Ascending aorta (tissue), 2 donors: Measurements from ENCODE around the gene CD37. TPM values are rescaled to one million over a fixed set of nuclear protein-coding genes. Genes with fewer than 3 reads are reported as not detected.
"Not testable (repeated sequence)": the region's sequence is repeated elsewhere in the genome, so short reads cannot be mapped to it uniquely, and the experiment has no call there.

Source experiments
- DNase-seq, 2 donors: peaks; one replicate each; pipeline ENCODE4 v3.0.0-alpha.2; 2019; ENCODE audit warnings: low spot score in 2 of 2
- H3K27ac ChIP-seq, 2 donors: fragments of 200-600 bp; sonication (generic); one replicate each; pipeline ENCODE4 v1.5.1; 2016 to 2017; ENCODE audit warnings: mild to moderate bottlenecking in 1 of 2
- H3K27me3 ChIP-seq: fragments of 200-600 bp; sonication (generic); one replicate; pipeline ENCODE4 v1.5.1; 2017
- H3K36me3 ChIP-seq, 2 donors: fragments of 200-600 bp; sonication (generic); one replicate each; pipeline ENCODE4 v1.5.1; 2016
- H3K4me1 ChIP-seq, 2 donors: fragments of 200-600 bp; sonication (generic); one replicate each; pipeline ENCODE4 v1.5.1; 2016 to 2017; ENCODE audit warnings: mild to moderate bottlenecking in 1 of 2
- H3K4me3 ChIP-seq, 2 donors: fragments of 200-600 bp; sonication (generic); one replicate each; pipeline ENCODE4 v1.5.1; 2016 to 2017; ENCODE audit warnings: mild to moderate bottlenecking in 1 of 2
- H3K9me3 ChIP-seq, 2 donors: fragments of 200-600 bp; sonication (generic); one replicate each; pipeline ENCODE4 v1.5.1; 2016
- CTCF ChIP-seq, 3 experiments: fragments of 200-600 bp in 2 of 3; fragments of 450-650 bp in 1 of 3; sonication (generic) in 2 of 3; IDR thresholded peaks; one replicate each; pipeline ENCODE4 v1.5.1; 2016 to 2019; ENCODE audit warnings: antibody characterized with exemption in 3 of 3, mild to moderate bottlenecking in 1 of 3, moderate library complexity in 1 of 3
- intact Hi-C: fragments of 100-400 bp; cut with DNase I; formaldehyde crosslinking; loops from one replicate; pipeline ENCODE4 v1.15.1; 2023
- total RNA-seq: library from RNA; depleted of rRNA; stranded (reverse); fragments of >200 nt; gene quantifications from one replicate; pipeline ENCODE4 v1.1.0, GENCODE V29; 2016

Gene CD37
- total RNA-seq, 1 donor from 2014 or later: 15.6 TPM

GRCh38 chr19:49309087-49309486 is 26.1 kb upstream of the CD37 start:
- Histone ChIP-seq H3K27ac (no peak overlapping the region), H3K9me3 (no peaks in the 10 kb centered on the region), H3K4me3 (no peak overlapping the region), H3K4me1 (no peaks in the 10 kb centered on the region), H3K27me3 (no peaks in the 10 kb centered on the region), H3K36me3 (peaks cover 8 to 11% of the 10 kb centered on the region in 2 donors)
- DNase-seq: no peak
- intact Hi-C loops: no loop called here
- TF ChIP-seq CTCF (IDR thresholded peaks at IDR 0.05): no peak

- Histone ChIP-seq H3K9me3 (peaks cover 0 to 13% of the 10 kb centered on the region in 2 donors), H3K27ac (no peak overlapping the region), H3K4me3 (no peak overlapping the region), H3K27me3 (no peaks in the 10 kb centered on the region), H3K4me1 (no peaks in the 10 kb centered on the region), H3K36me3 (peaks cover 8 to 13% of the 10 kb centered on the region in 2 donors)
- no peak for TF ChIP-seq CTCF (IDR thresholded peaks at IDR 0.05)
- intact Hi-C loops: no loop called here
- DNase-seq: no peak
Observed at GRCh38 chr19:49315111-49315510, 20.1 kb upstream of the CD37 start.

- Histone ChIP-seq H3K9me3 (peaks cover 0 to 25% of the 10 kb centered on the region in 2 donors), H3K4me3 (no peak overlapping the region), H3K4me1 (no peaks in the 10 kb centered on the region), H3K36me3 (peaks cover 0 to 8% of the 10 kb centered on the region in 2 donors), H3K27ac (no peak overlapping the region), H3K27me3 (no peaks in the 10 kb centered on the region)
- DNase-seq: no peak
- intact Hi-C loops: no loop called here
- no peak for TF ChIP-seq CTCF (IDR thresholded peaks at IDR 0.05)
Observed at GRCh38 chr19:49316284-49316683, 18.9 kb upstream of the CD37 start.

- Histone ChIP-seq H3K4me3 (no peak overlapping the region), H3K27me3 (no peaks in the 10 kb centered on the region), H3K9me3 (peaks cover 0 to 35% of the 10 kb centered on the region in 2 donors), H3K36me3 (peaks cover 0 to 12% of the 10 kb centered on the region in 2 donors), H3K4me1 (no peaks in the 10 kb centered on the region), H3K27ac (no peak overlapping the region)
- TF ChIP-seq CTCF (IDR thresholded peaks at IDR 0.05): no peak
- no peak for DNase-seq
- intact Hi-C loops: no loop called here
Observed at GRCh38 chr19:49318296-49318695, 16.9 kb upstream of the CD37 start.

GRCh38 chr19:49324801-49325576 is 10.2 kb upstream of the CD37 start, which contains the start of gene SLC6A16:
Gene SLC6A16 (minus strand): TSS chr19:49325191. CDS start chr19:49311347, 13,844 bp downstream.
- Histone ChIP-seq H3K9me3 (peaks cover 0 to 24% of the 10 kb centered on the region in 2 donors), H3K4me1 (no peaks in the 10 kb centered on the region), H3K4me3 (no peak within 1 kb of the TSS), H3K27me3 (no peaks in the 10 kb centered on the region), H3K36me3 (peaks cover 0 to 10% of the 10 kb centered on the region in 2 donors), H3K27ac (no peak within 1 kb of the TSS)
- no peak for DNase-seq
- intact Hi-C loops: no loop called here
- no peak for TF ChIP-seq CTCF (IDR thresholded peaks at IDR 0.05)

GRCh38 chr19:49325756-49326155 is 9.4 kb upstream of the CD37 start:
- H3K36me3 ChIP-seq, DNase-seq, H3K4me3 ChIP-seq, H3K4me1 ChIP-seq, intact Hi-C loops, H3K27ac ChIP-seq, H3K27me3 ChIP-seq: not testable (repeated sequence)
- peaks cover 0 to 17% of the 10 kb centered on the region in 2 donors for H3K9me3 ChIP-seq
